Measurements from ENCODE around the gene AUTS2.

Gene AUTS2

GRCh38 chr7:70695795-70696083 is 1097.5 kb downstream of the AUTS2 start:
- DNase-seq, result no peak

GRCh38 chr7:70696201-70696754 is 1098.0 kb downstream of the AUTS2 start:
- no peak for DNase-seq

- no peak for DNase-seq
These were observed 1100.1 kb downstream of the AUTS2 start for GRCh38 chr7:70698219-70698832.

GRCh38 chr7:70699271-70699670 is 1101.0 kb downstream of the AUTS2 start:
- no peak for DNase-seq

- DNase-seq, result no peak
These were observed 1102.0 kb downstream of the AUTS2 start for GRCh38 chr7:70700055-70700940.

- DNase-seq, result no peak
These were observed 1102.7 kb downstream of the AUTS2 start for GRCh38 chr7:70700941-70701425.

GRCh38 chr7:70701477-70701876 is 1103.2 kb downstream of the AUTS2 start:
- no peak for DNase-seq

GRCh38 chr7:70701991-70702390 is 1103.7 kb downstream of the AUTS2 start:
- no peak for DNase-seq

- DNase-seq, result no peak
These were observed 1105.5 kb downstream of the AUTS2 start for GRCh38 chr7:70703785-70704184.

GRCh38 chr7:70704831-70705346 is 1106.6 kb downstream of the AUTS2 start:
- no peak for DNase-seq

GRCh38 chr7:70706204-70706603 is 1107.9 kb downstream of the AUTS2 start:
- no peak for DNase-seq

GRCh38 chr7:70706698-70707097 is 1108.4 kb downstream of the AUTS2 start:
- DNase-seq, result no peak

- no peak for DNase-seq
These were observed 1109.6 kb downstream of the AUTS2 start for GRCh38 chr7:70707823-70708243.

GRCh38 chr7:70710011-70710480 is 1111.8 kb downstream of the AUTS2 start:
- DNase-seq, result no peak

GRCh38 chr7:70710651-70711050 is 1112.4 kb downstream of the AUTS2 start:
- no peak for DNase-seq

GRCh38 chr7:70711452-70711851 is 1113.2 kb downstream of the AUTS2 start:
- DNase-seq, result no peak

GRCh38 chr7:70712942-70713341 is 1114.7 kb downstream of the AUTS2 start:
- DNase-seq, result no peak

GRCh38 chr7:70714506-70715038 is 1116.3 kb downstream of the AUTS2 start:
- DNase-seq, result no peak

- no peak for DNase-seq
These were observed 1119.5 kb downstream of the AUTS2 start for GRCh38 chr7:70717553-70718329.

- DNase-seq, result no peak
These were observed 1120.8 kb downstream of the AUTS2 start for GRCh38 chr7:70719125-70719524.

GRCh38 chr7:70720191-70720873 is 1122.1 kb downstream of the AUTS2 start:
- DNase-seq, result no peak

GRCh38 chr7:70721500-70721899 is 1123.2 kb downstream of the AUTS2 start:
- no peak for DNase-seq
